Measurements from ENCODE around the gene CCNE1. TPM values are rescaled to one million over a fixed set of nuclear protein-coding genes. Genes with fewer than 3 reads are reported as not detected.

The CCNE1 gene
- polyA plus RNA-seq, 1 of the 3 experiments (the other 2 are of a cell fraction), result 8.9 TPM

- ChIA-PET CTCF (interaction anchor here (1.9 to 5.2 kb wide), 5 partner anchors 9 to 109 kb away, joined by 8 to 31 read pairs (median 20); no protein-coding TSS in a partner anchor), POLR2A (no interaction called here)
- no peak for DNase-seq
- TF ChIP-seq POLR2AphosphoS5 (IDR thresholded peaks at IDR 0.05; ENCODE audit: low read depth, low read length), result no peak
- TF ChIP-seq CHD2 (IDR thresholded peaks at IDR 0.05; ENCODE audit: low read length, partially characterized antibody), result no peak
- TF ChIP-seq RCOR1 (IDR thresholded peaks at IDR 0.05; ENCODE audit: low read length), result no peak
- TF ChIP-seq TCF12 (IDR thresholded peaks at IDR 0.05), result no peak
- no peak for TF ChIP-seq MXI1 (IDR thresholded peaks at IDR 0.05; ENCODE audit: low read depth, low read length)
- no peak for TF ChIP-seq SIN3A (IDR thresholded peaks at IDR 0.05; ENCODE audit: borderline replicate concordance, low read depth, low read length)
- no peak for TF ChIP-seq JUND (IDR thresholded peaks at IDR 0.05)
- no peak for TF ChIP-seq FOSL2 (IDR thresholded peaks at IDR 0.05; ENCODE audit: borderline replicate concordance, low read depth)
- no peak for TF ChIP-seq RXRA (IDR thresholded peaks at IDR 0.05; ENCODE audit: borderline replicate concordance, low read depth)
- no peak for TF ChIP-seq IRF3 (IDR thresholded peaks at IDR 0.05; ENCODE audit: low read depth, low read length)
- TF ChIP-seq EZH2phosphoT487 (IDR thresholded peaks at IDR 0.05; ENCODE audit: borderline replicate concordance, low read depth), result no peak
- no peak for TF ChIP-seq GATA2 (CRISPR knock-in tag; IDR thresholded peaks at IDR 0.05)
- TF ChIP-seq RFX5 (IDR thresholded peaks at IDR 0.05; ENCODE audit: low read length), result no peak
- no peak for TF ChIP-seq NRF1 (IDR thresholded peaks at IDR 0.05; ENCODE audit: low read depth, low read length)
- TF ChIP-seq EP300 (IDR thresholded peaks at IDR 0.05; ENCODE audit: borderline replicate concordance in 1 of 2, low read depth in 1 of 2, low read length in 1 of 2), result no peak
- H3K36me3 ChIP-seq (replicated peaks in 1 of 2; ENCODE audit: control insufficient read depth in 1 of 2, insufficient read depth in 2 of 2, low read length in 1 of 2), result no peaks in the 10 kb centered on the region
- 62% methylated on average over 8 of the region's 8 CpGs for WGBS (ENCODE audit: low lambda C conversion rate)
- no peaks in the 10 kb centered on the region for H3F3A ChIP-seq (replicated peaks; ENCODE audit: insufficient read depth)
- H3K4me3 ChIP-seq (ENCODE audit: low read depth in 2 of 2, low read length in 1 of 2), result no peak overlapping the region
- no peak overlapping the region for H3K4me2 ChIP-seq
- H2AFZ ChIP-seq (ENCODE audit: low read depth), result no peak overlapping the region
- H4K20me1 ChIP-seq (ENCODE audit: insufficient read depth), result no peaks in the 10 kb centered on the region
- H3K27me3 ChIP-seq (ENCODE audit: insufficient read depth), result no peaks in the 10 kb centered on the region
- peaks cover 0 to under 1% of the 10 kb centered on the region in 2 experiments; a peak in 1 of 4 replicates for H3K4me1 ChIP-seq (ENCODE audit: control insufficient read depth in 1 of 2, insufficient read depth in 2 of 2, low read depth in 1 of 2, low read length in 1 of 2)
- no peak overlapping the region for H3K27ac ChIP-seq (ENCODE audit: low read depth in 2 of 2, low read length in 1 of 2)
- H3K9ac ChIP-seq, result no peak overlapping the region
- no peaks in the 10 kb centered on the region for H3K9me2 ChIP-seq
- no peaks in the 10 kb centered on the region for H3K79me2 ChIP-seq (ENCODE audit: insufficient read depth)
- no peaks in the 10 kb centered on the region for H3K9me3 ChIP-seq
Measured at GRCh38 chr19:29769997-29770396, 41.8 kb upstream of the CCNE1 start.

- TF ChIP-seq PBX3 (IDR thresholded peaks at IDR 0.05), result no peak
- no peak for TF ChIP-seq FOSL2 (IDR thresholded peaks at IDR 0.05; ENCODE audit: borderline replicate concordance, low read depth)
- no peak for TF ChIP-seq REST (IDR thresholded peaks at IDR 0.05; ENCODE audit: low read depth, low read length)
- TF ChIP-seq TCF12 (IDR thresholded peaks at IDR 0.05), result no peak
- no peak for TF ChIP-seq JUND (IDR thresholded peaks at IDR 0.05)
- TF ChIP-seq CTCF (IDR thresholded peaks at IDR 0.05), result no peak
- no peak for TF ChIP-seq MXI1 (IDR thresholded peaks at IDR 0.05; ENCODE audit: low read depth, low read length)
- no peak for TF ChIP-seq FOXJ3 (CRISPR knock-in tag; IDR thresholded peaks at IDR 0.05)
- no peak for TF ChIP-seq YY1 (IDR thresholded peaks at IDR 0.05; ENCODE audit: low read depth)
- no peak for TF ChIP-seq RAD21 (IDR thresholded peaks at IDR 0.05; ENCODE audit: low read length)
- TF ChIP-seq GATA2 (CRISPR knock-in tag; IDR thresholded peaks at IDR 0.05), result no peak
- TF ChIP-seq SMC3 (IDR thresholded peaks at IDR 0.05; ENCODE audit: low read depth, low read length), result no peak
- ChIA-PET CTCF (interaction anchor here (0.9 to 5.2 kb wide), 12 partner anchors 10 to 109 kb away, joined by 3 to 31 read pairs (median 4); no protein-coding TSS in a partner anchor), POLR2A (no interaction called here)
- peaks cover 0 to 6% of the 10 kb centered on the region in 2 experiments; a peak in 1 of 4 replicates for H3K4me1 ChIP-seq (ENCODE audit: control insufficient read depth in 1 of 2, insufficient read depth in 2 of 2, low read depth in 1 of 2, low read length in 1 of 2)
- H3F3A ChIP-seq (replicated peaks; ENCODE audit: insufficient read depth), result no peaks in the 10 kb centered on the region
- no peaks in the 10 kb centered on the region for H3K9me3 ChIP-seq
- no peaks in the 10 kb centered on the region for H3K9me2 ChIP-seq
- WGBS (ENCODE audit: low lambda C conversion rate), result 67% methylated on average over 7 of the region's 7 CpGs
- no peak overlapping the region for H2AFZ ChIP-seq (ENCODE audit: low read depth)
- H3K36me3 ChIP-seq (replicated peaks in 1 of 2; ENCODE audit: control insufficient read depth in 1 of 2, insufficient read depth in 2 of 2, low read length in 1 of 2), result no peaks in the 10 kb centered on the region
- no peak for DNase-seq
- no peak overlapping the region for H3K4me3 ChIP-seq (ENCODE audit: low read depth in 2 of 2, low read length in 1 of 2)
- no peak overlapping the region for H3K9ac ChIP-seq
- H3K4me2 ChIP-seq, result no peak overlapping the region
- H3K27ac ChIP-seq (ENCODE audit: low read depth in 2 of 2, low read length in 1 of 2), result no peak overlapping the region
- H3K27me3 ChIP-seq (ENCODE audit: insufficient read depth), result no peaks in the 10 kb centered on the region
- no peaks in the 10 kb centered on the region for H3K79me2 ChIP-seq (ENCODE audit: insufficient read depth)
- no peaks in the 10 kb centered on the region for H4K20me1 ChIP-seq (ENCODE audit: insufficient read depth)
Measured at GRCh38 chr19:29770648-29771047, 41.1 kb upstream of the CCNE1 start.
